ENCODE results near the gene COL27A1.

- TF ChIP-seq EP300 (IDR thresholded peaks at IDR 0.05) (no peak), CTCF (IDR thresholded peaks at IDR 0.05) (no peak)
Measured at GRCh38 chr9:114243240-114243639, 87.9 kb downstream of the COL27A1 start.
